Hematopoietic multipotent progenitor cell treated with erythropoietin and hydrocortisone succinate and interleukin-3 and kit ligand, for 15 days (in vitro differentiated cells): ENCODE results near the gene FARP2.
"Not testable (repeated sequence)": the region's sequence is repeated elsewhere in the genome, so short reads cannot be mapped to it uniquely, and the experiment has no call there.

Source experiments
- DNase-seq: peaks from one replicate; pipeline ENCODE4 v3.0.0-alpha.2; 2015; ENCODE audit warnings: low spot score

Gene FARP2

GRCh38 chr2:241399941-241400922 lies 44.1 kb downstream of the FARP2 start:
- no peak for DNase-seq

GRCh38 chr2:241408849-241409248 lies 52.8 kb downstream of the FARP2 start:
- no peak for DNase-seq

- no peak for DNase-seq
These were observed 54.7 kb downstream of the FARP2 start for GRCh38 chr2:241410739-241411176.

- peak; percentile 18 for DNase-seq
These were observed 56.1 kb downstream of the FARP2 start for GRCh38 chr2:241412144-241412543.

- not testable (repeated sequence) for DNase-seq
These were observed 57.4 kb downstream of the FARP2 start for GRCh38 chr2:241413501-241413900.

- DNase-seq, result no peak
These were observed 58.0 kb downstream of the FARP2 start for GRCh38 chr2:241413929-241414580.

- DNase-seq, result no peak
These were observed 59.1 kb downstream of the FARP2 start for GRCh38 chr2:241415196-241415595.

GRCh38 chr2:241417626-241418025 lies 61.5 kb downstream of the FARP2 start:
- no peak for DNase-seq

- no peak for DNase-seq
These were observed 65.2 kb downstream of the FARP2 start for GRCh38 chr2:241421330-241421729.

GRCh38 chr2:241421942-241422341 lies 65.9 kb downstream of the FARP2 start:
- not testable (repeated sequence) for DNase-seq

- no peak for DNase-seq
These were observed 66.3 kb downstream of the FARP2 start for GRCh38 chr2:241422350-241422749.

GRCh38 chr2:241423489-241423888 lies 67.4 kb downstream of the FARP2 start:
- not testable (repeated sequence) for DNase-seq

GRCh38 chr2:241425368-241425767 lies 69.3 kb downstream of the FARP2 start:
- DNase-seq, result no peak

- DNase-seq, result no peak
These were observed 74.1 kb downstream of the FARP2 start for GRCh38 chr2:241430178-241430577.

- no peak for DNase-seq
These were observed 76.9 kb downstream of the FARP2 start for GRCh38 chr2:241432824-241433448.

- no peak for DNase-seq
These were observed 81.1 kb downstream of the FARP2 start for GRCh38 chr2:241437179-241437578.

- DNase-seq, result no peak
These were observed 85.4 kb downstream of the FARP2 start for GRCh38 chr2:241441492-241441891.

- DNase-seq, result peak; percentile 13
These were observed 87.6 kb downstream of the FARP2 start for GRCh38 chr2:241443486-241444223.

GRCh38 chr2:241445426-241445825 lies 89.3 kb downstream of the FARP2 start:
- no peak for DNase-seq

- not testable (repeated sequence) for DNase-seq
These were observed 94.0 kb downstream of the FARP2 start for GRCh38 chr2:241450092-241450491.

GRCh38 chr2:241451840-241452506 lies 95.9 kb downstream of the FARP2 start:
- no peak for DNase-seq
